OCI-LY3 (cell line): Measurements from ENCODE around the gene PVRIG.
"Not testable (repeated sequence)": the region's sequence is repeated elsewhere in the genome, so short reads cannot be mapped to it uniquely, and the experiment has no call there.

ENCODE experiments used
- H2AFZ ChIP-seq: fragments of 200-600, 300-600 bp; shearing (Covaris generic); 2 replicates; pipeline ENCODE4 v1.6.0; 2014; ENCODE audit warnings: antibody characterized with exemption, low read depth, low read length
- H3K27ac ChIP-seq: fragments of 200-600, 300-600 bp; sonication (generic); 2 replicates; pipeline ENCODE4 v1.5.1; 2014; ENCODE audit warnings: mild to moderate bottlenecking, low read length, moderate library complexity, mixed read lengths
- H3K27me3 ChIP-seq: fragments of 200-600, 300-600 bp; sonication (generic); 2 replicates; pipeline ENCODE4 v1.6.1; 2014; ENCODE audit warnings: low read depth, low read length, mixed read lengths
- H3K36me3 ChIP-seq: fragments of 200-600, 300-600 bp; sonication (generic); replicated peaks from 2 replicates; pipeline ENCODE3; 2014; ENCODE audit warnings: low read depth, low read length, mixed read lengths
- H3K4me1 ChIP-seq: fragments of 300-600, 200-600 bp; sonication (generic); 2 replicates; pipeline ENCODE4 v1.6.1; 2014; ENCODE audit warnings: low read length, mixed read lengths
- H3K4me2 ChIP-seq: fragments of 200-600, 300-600 bp; sonication (generic); 2 replicates; pipeline ENCODE4 v1.6.1; 2014; ENCODE audit warnings: low read length, mixed read lengths
- H3K4me3 ChIP-seq: fragments of 300-600, 200-600 bp; sonication (generic); 2 replicates; pipeline ENCODE4 v1.5.1; 2014; ENCODE audit warnings: antibody characterized with exemption, mild to moderate bottlenecking, low read length, moderate library complexity
- H3K79me2 ChIP-seq: fragments of 300-600, 200-600 bp; shearing (Covaris generic); 2 replicates; pipeline ENCODE4 v1.6.1; 2014; ENCODE audit warnings: mild to moderate bottlenecking, low read length, mixed read lengths
- H3K9ac ChIP-seq: fragments of 300-600, 200-600 bp; shearing (Covaris generic); 2 replicates; pipeline ENCODE4 v1.6.0; 2014; ENCODE audit warnings: mild to moderate bottlenecking, low read length, moderate library complexity
- H3K9me3 ChIP-seq: fragments of 200-600, 300-600 bp; shearing (Covaris generic); 2 replicates; pipeline ENCODE4 v1.6.1; 2014; ENCODE audit warnings: low read length, mixed read lengths; ENCODE audit not compliant: insufficient read depth
- H4K20me1 ChIP-seq: fragments of 200-600, 300-600 bp; sonication (generic); 2 replicates; pipeline ENCODE4 v1.6.1; 2016; ENCODE audit warnings: low read length, mixed read lengths; ENCODE audit not compliant: insufficient read depth
- EZH2phosphoT487 ChIP-seq: fragments of 200-600 bp; shearing (Covaris generic); IDR thresholded peaks from 2 replicates; pipeline ENCODE4 v1.6.1; 2018; ENCODE audit warnings: antibody characterized with exemption, mixed run types, low read depth
- TF ChIP-seq, protein P1 (sequence below): fragments of 200-600, 300-600 bp; sonication (generic); IDR thresholded peaks from 2 replicates; pipeline ENCODE4 v1.5.1; 2014; ENCODE audit warnings: antibody characterized with exemption, low read length, low read depth

The PVRIG gene

DNA sequence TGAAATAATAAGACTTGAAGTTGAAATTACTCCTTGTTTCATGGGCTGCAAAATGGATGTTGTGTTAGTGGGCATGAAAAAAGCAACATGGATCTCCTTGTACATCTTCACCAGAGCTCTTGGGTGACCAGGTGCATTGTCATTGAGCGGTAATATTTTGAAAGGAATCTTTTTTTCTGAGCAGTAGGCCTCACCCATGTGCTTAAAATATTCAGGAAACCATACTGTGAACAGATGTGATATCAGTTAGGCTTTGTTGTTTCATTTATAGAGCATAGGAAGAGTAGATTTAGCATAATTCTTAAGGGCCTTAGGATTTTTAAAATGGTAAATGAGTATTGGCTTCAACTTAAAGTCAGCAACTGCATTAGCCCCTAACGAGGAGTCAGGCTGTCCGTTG, 26.8 kb upstream of the PVRIG start:
- no peak overlapping the region for H2AFZ ChIP-seq
- H3K9ac ChIP-seq = no peak overlapping the region
- H4K20me1 ChIP-seq = no peaks in the 10 kb centered on the region
- 0 out of 2 replicates have a peak, but pooled peaks cover 3% of the 10 kb centered on the region for H3K27me3 ChIP-seq
- H3K4me3 ChIP-seq = no peak overlapping the region
- H3K4me1 ChIP-seq = peaks cover 52% of the 10 kb centered on the region
- no peak overlapping the region for H3K4me2 ChIP-seq
- TF ChIP-seq EZH2phosphoT487 = no peak
- TF ChIP-seq, protein P1, sequence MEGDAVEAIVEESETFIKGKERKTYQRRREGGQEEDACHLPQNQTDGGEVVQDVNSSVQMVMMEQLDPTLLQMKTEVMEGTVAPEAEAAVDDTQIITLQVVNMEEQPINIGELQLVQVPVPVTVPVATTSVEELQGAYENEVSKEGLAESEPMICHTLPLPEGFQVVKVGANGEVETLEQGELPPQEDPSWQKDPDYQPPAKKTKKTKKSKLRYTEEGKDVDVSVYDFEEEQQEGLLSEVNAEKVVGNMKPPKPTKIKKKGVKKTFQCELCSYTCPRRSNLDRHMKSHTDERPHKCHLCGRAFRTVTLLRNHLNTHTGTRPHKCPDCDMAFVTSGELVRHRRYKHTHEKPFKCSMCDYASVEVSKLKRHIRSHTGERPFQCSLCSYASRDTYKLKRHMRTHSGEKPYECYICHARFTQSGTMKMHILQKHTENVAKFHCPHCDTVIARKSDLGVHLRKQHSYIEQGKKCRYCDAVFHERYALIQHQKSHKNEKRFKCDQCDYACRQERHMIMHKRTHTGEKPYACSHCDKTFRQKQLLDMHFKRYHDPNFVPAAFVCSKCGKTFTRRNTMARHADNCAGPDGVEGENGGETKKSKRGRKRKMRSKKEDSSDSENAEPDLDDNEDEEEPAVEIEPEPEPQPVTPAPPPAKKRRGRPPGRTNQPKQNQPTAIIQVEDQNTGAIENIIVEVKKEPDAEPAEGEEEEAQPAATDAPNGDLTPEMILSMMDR = no peak
- no peaks in the 10 kb centered on the region for H3K79me2 ChIP-seq
- no peak overlapping the region for H3K27ac ChIP-seq
- no peaks in the 10 kb centered on the region for H3K36me3 ChIP-seq
- H3K9me3 ChIP-seq = no peaks in the 10 kb centered on the region

GRCh38 chr7:100195222-100195621, 24.5 kb upstream of the PVRIG start:
- no peaks in the 10 kb centered on the region for H3K9me3 ChIP-seq
- peak overlapping the region; percentile 30; the same call in 1 of the 2 replicates for H3K27ac ChIP-seq
- peaks cover 65% of the 10 kb centered on the region for H3K4me1 ChIP-seq
- H3K36me3 ChIP-seq = no peaks in the 10 kb centered on the region
- H3K4me3 ChIP-seq = no peak overlapping the region
- peak overlapping the region; percentile 47; the same call in 1 of the 2 replicates for H3K4me2 ChIP-seq
- H4K20me1 ChIP-seq = no peaks in the 10 kb centered on the region
- H3K27me3 ChIP-seq = no peaks in the 10 kb centered on the region
- peak overlapping the region; percentile 67; the same call in 1 of the 2 replicates for H2AFZ ChIP-seq
- TF ChIP-seq, protein P1 = no peak
- no peak for TF ChIP-seq EZH2phosphoT487
- H3K79me2 ChIP-seq = no peaks in the 10 kb centered on the region
- H3K9ac ChIP-seq = no peak overlapping the region; the same call in 1 of the 2 replicates

GRCh38 chr7:100195901-100196322, 23.8 kb upstream of the PVRIG start:
- H3K9ac ChIP-seq = not testable (repeated sequence)
- H3K27ac ChIP-seq = peak overlapping the region; percentile 32; the same call in 1 of the 2 replicates

GRCh38 chr7:100198266-100198665, 21.5 kb upstream of the PVRIG start:
- H3K9ac ChIP-seq = no peak overlapping the region
- H3K27ac ChIP-seq = no peak overlapping the region
- no peaks in the 10 kb centered on the region for H3K9me3 ChIP-seq
- H3K4me1 ChIP-seq = peaks cover 54% of the 10 kb centered on the region
- no peak overlapping the region for H3K4me3 ChIP-seq
- no peaks in the 10 kb centered on the region for H4K20me1 ChIP-seq
- H3K79me2 ChIP-seq = no peaks in the 10 kb centered on the region
- no peak overlapping the region for H3K4me2 ChIP-seq
- H3K36me3 ChIP-seq = no peaks in the 10 kb centered on the region
- no peak for TF ChIP-seq EZH2phosphoT487
- TF ChIP-seq, protein P1 = no peak
- H2AFZ ChIP-seq = no peak overlapping the region
- peaks cover 4% of the 10 kb centered on the region; the same call in 1 of the 2 replicates for H3K27me3 ChIP-seq

More at GRCh38 chr7:100195901-100196322, 23.8 kb upstream of the PVRIG start:
- not testable (repeated sequence) for H3K9me3 ChIP-seq, H3K4me3 ChIP-seq, H2AFZ ChIP-seq, H4K20me1 ChIP-seq, H3K79me2 ChIP-seq, H3K36me3 ChIP-seq, H3K27me3 ChIP-seq
- Histone ChIP-seq H3K4me1 (peaks cover 65% of the 10 kb centered on the region), H3K4me2 (peak overlapping the region; percentile 47)
